Left lung (tissue), 10 donors: Measurements from ENCODE around the gene IL22RA2. TPM values are rescaled to one million over a fixed set of nuclear protein-coding genes. Genes with fewer than 3 reads are reported as not detected.

Source experiments
- ATAC-seq: fragments of 200-7000 bp; cut with Tn5 transposase; one replicate; pipeline ENCODE4 v1.9.1; 2020; ENCODE audit warnings: moderate library complexity
- DNase-seq, 4 donors: peaks; one replicate each; pipeline ENCODE4 v3.0.0-alpha.2; 2013 to 2020
- H3K27ac ChIP-seq, 2 donors: fragments of 200-600 bp; sonication (generic) in 1 of 2; one replicate each; pipeline versions ENCODE4 v1.5.0 to v1.8.0; 2020 to 2021
- H3K27me3 ChIP-seq, 2 donors: fragments of 200-600 bp; sonication (generic) in 1 of 2; one replicate each; pipeline versions ENCODE4 v1.5.0 to v1.8.0; 2020 to 2021
- H3K36me3 ChIP-seq, 2 donors: fragments of 200-600 bp; sonication (generic) in 1 of 2; one replicate each; pipeline versions ENCODE4 v1.5.0 to v1.8.0; 2020 to 2021
- H3K4me1 ChIP-seq, 2 donors: fragments of 200-600 bp; one replicate each; pipeline ENCODE4 v1.8.0; 2021
- H3K4me3 ChIP-seq, 2 donors: fragments of 200-600 bp; sonication (generic) in 1 of 2; one replicate each; pipeline versions ENCODE4 v1.5.0 to v1.8.0; 2020 to 2021; ENCODE audit warnings: mild to moderate bottlenecking in 1 of 2
- H3K9me3 ChIP-seq, 2 donors: fragments of 200-600 bp; sonication (generic) in 1 of 2; one replicate each; pipeline versions ENCODE4 v1.5.0 to v1.8.0; 2020 to 2021
- CTCF ChIP-seq, 2 donors: fragments of 200-600 bp; sonication (generic) in 1 of 2; IDR thresholded peaks; one replicate each; pipeline versions ENCODE4 v1.5.0 to v1.8.0; 2021; ENCODE audit warnings: antibody characterized with exemption in 2 of 2
- intact Hi-C, 2 donors: fragments of 100-400 bp; cut with DNase I; formaldehyde crosslinking; loops; one replicate each; pipeline versions ENCODE4 v1.11.2 to v1.14.2; 2022
- polyA plus RNA-seq, 6 donors: library from polyadenylated mRNA; unstranded; fragments of 120-200 nt; gene quantifications; one replicate each; pipeline ENCODE4 v1.2.1, GENCODE V29; 2013; ENCODE audit not compliant: insufficient read length in 6 of 6
- total RNA-seq, 2 donors: library from RNA; stranded (reverse); fragmentation: NEBNext Ultra II Directional; extraction: Animal tissue kit (Norgen Biotek cat#: 25700); gene quantifications; one replicate each; pipeline ENCODE4 v1.2.1, GENCODE V29; 2021
- donor health status: DM: no; HTN: yes; CAD: no.
- donor health status: DM: no; HTN: no; CAD: no.

Gene IL22RA2
- total and polyA plus RNA-seq, 8 donors, result not detected

GRCh38 chr6:137200288-137200687, 26.8 kb upstream of the IL22RA2 start:
- Histone ChIP-seq H3K27me3 (no peaks in the 10 kb centered on the region), H3K9me3 (no peaks in the 10 kb centered on the region), H3K27ac (no peak overlapping the region), H3K36me3 (peaks cover 0 to 83% of the 10 kb centered on the region in 2 donors), H3K4me3 (no peak overlapping the region), H3K4me1 (peaks cover 3 to 52% of the 10 kb centered on the region in 2 donors)
- intact Hi-C loops, result no loop called here
- no peak for TF ChIP-seq CTCF (IDR thresholded peaks at IDR 0.05)
- ATAC-seq (peak; percentile 68), DNase-seq (no peak)

- Histone ChIP-seq H3K27ac (no peak overlapping the region), H3K36me3 (peaks cover 0 to 60% of the 10 kb centered on the region in 2 donors), H3K4me3 (no peak overlapping the region), H3K27me3 (no peaks in the 10 kb centered on the region), H3K4me1 (peaks cover 3 to 36% of the 10 kb centered on the region in 2 donors), H3K9me3 (no peaks in the 10 kb centered on the region)
- DNase-seq, result no peak
- intact Hi-C loops, result no loop called here
- no peak for TF ChIP-seq CTCF (IDR thresholded peaks at IDR 0.05)
- no peak for ATAC-seq
These were observed 24.5 kb upstream of the IL22RA2 start for GRCh38 chr6:137197684-137198645.

- H3K9me3 ChIP-seq, result peaks cover 0 to 18% of the 10 kb centered on the region in 2 donors
- ATAC-seq (peak; percentile 80), DNase-seq (no peak)
- no peak overlapping the region for H3K4me3 ChIP-seq
- H3K27me3 ChIP-seq, result no peaks in the 10 kb centered on the region
- peaks cover 0 to 8% of the 10 kb centered on the region in 2 donors for H3K4me1 ChIP-seq
- H3K27ac ChIP-seq, result no peak overlapping the region
- intact Hi-C loops, result no loop called here
- H3K36me3 ChIP-seq, result peaks cover 0 to 20% of the 10 kb centered on the region in 2 donors
- no peak for TF ChIP-seq CTCF (IDR thresholded peaks at IDR 0.05)
These were observed 20.0 kb upstream of the IL22RA2 start for GRCh38 chr6:137193256-137194070.

GRCh38 chr6:137192821-137193220, 19.4 kb upstream of the IL22RA2 start:
- no peak for ATAC-seq
- intact Hi-C loops, result no loop called here

More at GRCh38 chr6:137192821-137193220, 19.4 kb upstream of the IL22RA2 start:
- Histone ChIP-seq H3K9me3 (peaks cover 0 to 25% of the 10 kb centered on the region in 2 donors), H3K4me3 (no peak overlapping the region), H3K36me3 (peaks cover 0 to 13% of the 10 kb centered on the region in 2 donors), H3K4me1 (peaks cover 0 to 8% of the 10 kb centered on the region in 2 donors), H3K27me3 (no peaks in the 10 kb centered on the region), H3K27ac (no peak overlapping the region)
- no peak for TF ChIP-seq CTCF (IDR thresholded peaks at IDR 0.05)
- DNase-seq, result no peak
